HCT116 (cell line): ENCODE data around the gene KRT37. TPM values are rescaled to one million over a fixed set of nuclear protein-coding genes. Genes with fewer than 3 reads are reported as not detected.

Experiments used
- ATAC-seq: fragments of 200-7000 bp; cut with Tn5 transposase; 2 replicates; pipeline ENCODE4 v1.9.1; 2020; ENCODE audit warnings: mild to moderate bottlenecking, moderate library complexity
- BruUV-seq: library from RNA; stranded (reverse); fragments of 400-500 nt; replicated peaks from 2 replicates; lab custom pipeline; 2021; lab: Mats Ljungman, UMichigan
- CTCF ChIA-PET: fragments of 300-600 bp; sonication (Branson Sonifier 250); formaldehyde crosslinking; loops from one replicate; lab custom pipeline; 2021; ENCODE audit warnings: antibody characterized with exemption; lab: Charles Lee
- POLR2A ChIA-PET: fragments of 300-600, 350-600 bp; sonication (Branson Sonifier 250); formaldehyde crosslinking; loops from one replicate; lab custom pipeline; 2021; ENCODE audit warnings: antibody characterized with exemption; lab: Charles Lee
- RAD21 ChIA-PET, 2 experiments: fragments of 300-600 bp; sonication (Branson Sonifier 250); formaldehyde crosslinking; loops; one replicate each; lab custom pipeline; 2023; ENCODE audit warnings: low total read pairs in 2 of 2; ENCODE audit not compliant: uncharacterized antibody in 2 of 2, unreplicated experiment in 2 of 2, low non-redundant PET in 1 of 2; lab: Charles Lee
- DNase-seq: peaks from one replicate; pipeline ENCODE4 v3.0.0-alpha.2; 2010; ENCODE audit warnings: low read depth, low spot score
- H2AFZ ChIP-seq: fragments of 200-600 bp; shearing (Covaris generic), sonication (generic); 2 replicates; pipeline ENCODE4 v1.6.1; 2017; ENCODE audit warnings: low read depth, mixed run types, mixed read lengths, antibody characterized with exemption, low read length; ENCODE audit not compliant: poor library complexity, severe bottlenecking
- H3K27ac ChIP-seq: 2 replicates; pipeline ENCODE4 v1.5.1; 2012; ENCODE audit warnings: low read depth, low read length
- H3K27me3 ChIP-seq: fragments of 200-600 bp; sonication (generic); 2 replicates; pipeline ENCODE4 v1.6.1; 2016; ENCODE audit warnings: mixed run types, low read length, mixed read lengths; ENCODE audit not compliant: insufficient read depth
- H3K36me3 ChIP-seq, 2 experiments: fragments of 200-500 bp in 1 of 2; fragments of 200-600 bp in 1 of 2; sonication (Bioruptor generic) in 1 of 2; sonication (generic) in 1 of 2; 2 replicates each; pipeline versions ENCODE4 v1.5.1 to v1.6.1; 2014 to 2016; ENCODE audit warnings: low read length in 2 of 2, inconsistent platforms in 1 of 2, mixed read lengths in 1 of 2, mixed run types in 1 of 2; ENCODE audit not compliant: insufficient read depth in 2 of 2, control insufficient read depth in 1 of 2
- H3K4me1 ChIP-seq, 2 experiments: fragments of 200-600 bp in 1 of 2; sonication (generic) in 1 of 2; 2 replicates each; pipeline versions ENCODE4 v1.5.1 to v1.6.1; 2012 to 2017; ENCODE audit warnings: low read length in 2 of 2, inconsistent platforms in 1 of 2, mild to moderate bottlenecking in 1 of 2, mixed read lengths in 1 of 2, mixed run types in 1 of 2, moderate library complexity in 1 of 2; ENCODE audit not compliant: insufficient read depth in 2 of 2, control insufficient read depth in 1 of 2
- H3K4me2 ChIP-seq: fragments of 200-600 bp; sonication (generic); 2 replicates; pipeline ENCODE4 v1.6.1; 2017; ENCODE audit warnings: mixed run types, low read length, mixed read lengths
- H3K4me3 ChIP-seq, 2 experiments: fragments of 200-600 bp in 1 of 2; sonication (generic) in 1 of 2; replicated peaks in 1 of 2; 2 replicates each; pipeline ENCODE4 v1.5.1; 2011 to 2016; ENCODE audit warnings: low read length in 2 of 2, control low read depth in 1 of 2, low read depth in 1 of 2, mild to moderate bottlenecking in 1 of 2, mixed read lengths in 1 of 2, mixed run types in 1 of 2
- H3K79me2 ChIP-seq: fragments of 200-600 bp; sonication (generic); 2 replicates; pipeline ENCODE4 v1.6.1; 2017; ENCODE audit warnings: mild to moderate bottlenecking, mixed run types, low read length, moderate library complexity, mixed read lengths; ENCODE audit not compliant: insufficient read depth
- H3K9ac ChIP-seq: fragments of 200-600 bp; sonication (generic); 2 replicates; pipeline ENCODE4 v1.6.1; 2016; ENCODE audit warnings: low read length, mixed read lengths
- H3K9me2 ChIP-seq: fragments of 200-600 bp; sonication (generic), shearing (Covaris generic); 2 replicates; pipeline ENCODE4 v1.6.1; 2017; ENCODE audit warnings: mixed run types, mild to moderate bottlenecking, moderate library complexity; ENCODE audit not compliant: insufficient read depth
- H3K9me3 ChIP-seq, 2 experiments: fragments of 200-500 bp in 1 of 2; fragments of 200-600 bp in 1 of 2; sonication (Bioruptor generic) in 1 of 2; sonication (generic) in 1 of 2; 2 replicates each; pipeline ENCODE4 v1.6.1; 2014 to 2017; ENCODE audit warnings: low read length in 2 of 2, mixed read lengths in 2 of 2, inconsistent platforms in 1 of 2, low read depth in 1 of 2, mild to moderate bottlenecking in 1 of 2, mixed run types in 1 of 2, moderate library complexity in 1 of 2; ENCODE audit not compliant: control insufficient read depth in 1 of 2, insufficient read depth in 1 of 2
- H4K20me1 ChIP-seq: fragments of 200-600 bp; sonication (generic), shearing (Covaris generic); 2 replicates; pipeline ENCODE4 v1.6.1; 2017; ENCODE audit warnings: mixed run types, mild to moderate bottlenecking, moderate library complexity; ENCODE audit not compliant: insufficient read depth
- CEBPB ChIP-seq: IDR thresholded peaks from 2 replicates; pipeline ENCODE4 v1.6.1; 2012; ENCODE audit warnings: low read depth
- POLR2A ChIP-seq: IDR thresholded peaks from 2 replicates; pipeline ENCODE4 v1.7.0; 2011; ENCODE audit warnings: borderline replicate concordance; ENCODE audit not compliant: insufficient read depth, insufficient read length; ENCODE audit errors: extremely low read depth
- ZBTB33 ChIP-seq: IDR thresholded peaks from 2 replicates; pipeline ENCODE4 v1.6.1; 2011; ENCODE audit warnings: mild to moderate bottlenecking, low read length, moderate library complexity; ENCODE audit not compliant: insufficient replicate concordance; ENCODE audit errors: extremely low read depth
- intact Hi-C: fragments of 100-400 bp; cut with micrococcal nuclease; formaldehyde crosslinking; loops from 2 replicates; pipeline ENCODE4 v1.10.0; 2022
- total RNA-seq: library from RNA; stranded (reverse); gene quantifications from one replicate; pipeline ENCODE4 v1.2.1, GENCODE V29; 2021; ENCODE audit not compliant: unreplicated experiment
- TF ChIP-seq, protein P1 (sequence below): IDR thresholded peaks from 2 replicates; pipeline ENCODE4 v1.6.1; 2012

The KRT37 gene
- total RNA-seq, 1 experiment from 2014 or later = not detected

- Histone ChIP-seq H3K4me1 (peaks cover 15 to 31% of the 10 kb centered on the region in 2 experiments), H3K9ac (no peak overlapping the region), H3K36me3 (no peaks in the 10 kb centered on the region), H3K4me3 (no peak overlapping the region), H4K20me1 (no peaks in the 10 kb centered on the region), H3K4me2 (no peak overlapping the region), H3K9me3 (no peaks in the 10 kb centered on the region), H3K79me2 (no peaks in the 10 kb centered on the region), H3K27ac (no peak overlapping the region), H2AFZ (no peak overlapping the region), H3K9me2 (no peaks in the 10 kb centered on the region), H3K27me3 (no peaks in the 10 kb centered on the region)
- TF ChIP-seq ZBTB33 (no peak), POLR2A (no peak)
- intact Hi-C loops = loop anchor here (10.0 kb wide), 1 partner anchor 81 kb away; no protein-coding TSS in a partner anchor
- BruUV-seq = no TSS peak
- CTCF ChIA-PET = no interaction called here
- no peak for DNase-seq
- no peak for ATAC-seq
- POLR2A ChIA-PET = interaction anchor here (0.9 kb wide), 1 partner anchor 9 kb away, joined by 3 read pairs; no protein-coding TSS in a partner anchor
- RAD21 ChIA-PET = no interaction called here
These were observed 10.9 kb downstream of the KRT37 start for GRCh38 chr17:41413353-41413957.

DNA sequence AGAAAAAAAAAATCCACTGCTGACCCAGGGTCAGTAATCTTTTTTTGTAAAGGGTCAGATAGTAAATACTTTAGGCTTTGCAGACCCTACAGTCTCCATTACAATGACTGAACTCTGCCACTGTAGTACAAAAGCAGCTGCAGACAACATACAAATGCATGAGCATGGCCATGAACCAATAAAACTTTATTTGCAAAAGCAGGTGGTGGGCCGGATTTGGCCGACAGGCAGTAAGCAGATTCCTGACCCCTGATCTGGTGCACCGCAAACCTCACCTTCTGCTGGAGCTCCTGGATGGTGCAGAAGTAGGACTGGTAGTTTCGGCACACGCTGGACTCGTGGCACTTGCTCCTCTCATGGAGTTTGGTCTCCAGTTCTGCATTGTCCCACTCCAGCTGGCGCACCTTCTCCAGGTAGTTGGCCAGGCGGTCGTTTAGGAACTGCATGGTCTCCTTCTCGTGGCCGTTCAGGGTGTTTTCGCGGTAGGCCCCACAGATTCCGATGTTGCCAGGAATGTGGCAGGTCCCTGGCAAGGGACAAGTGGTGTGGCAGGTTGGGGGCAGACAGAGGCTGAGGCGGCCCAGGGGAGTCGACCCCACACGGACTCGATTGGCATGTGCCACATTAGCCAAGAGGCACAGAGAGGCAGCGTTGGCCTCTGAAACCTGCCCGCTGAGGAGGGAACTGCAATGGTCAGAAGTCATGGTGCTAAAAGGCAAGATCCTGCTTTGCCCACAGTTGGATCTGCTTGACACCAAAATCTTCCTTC lies 13.1 kb downstream of the KRT37 start:
- H3K4me3 ChIP-seq = no peak overlapping the region
- intact Hi-C loops = loop anchor here (10.0 kb wide), 1 partner anchor 84 kb away; no protein-coding TSS in a partner anchor
- H3K9me3 ChIP-seq = no peaks in the 10 kb centered on the region
- ChIA-PET CTCF (no interaction called here), POLR2A (interaction anchor here (0.7 kb wide), 1 partner anchor 929 kb away, joined by 3 read pairs; no protein-coding TSS in a partner anchor)
- H3K9me2 ChIP-seq = no peaks in the 10 kb centered on the region
- H3K4me1 ChIP-seq = peaks cover 10 to 20% of the 10 kb centered on the region in 2 experiments
- H3K27ac ChIP-seq = no peak overlapping the region
- BruUV-seq = no TSS peak
- no peak overlapping the region for H3K4me2 ChIP-seq
- no peaks in the 10 kb centered on the region for H3K36me3 ChIP-seq
- no peaks in the 10 kb centered on the region for H3K27me3 ChIP-seq
- no peak overlapping the region for H3K9ac ChIP-seq
- no peaks in the 10 kb centered on the region for H3K79me2 ChIP-seq
- no peak overlapping the region for H2AFZ ChIP-seq
- H4K20me1 ChIP-seq = no peaks in the 10 kb centered on the region
- DNase-seq (no peak), ATAC-seq (no peak)
- TF ChIP-seq, protein P1, sequence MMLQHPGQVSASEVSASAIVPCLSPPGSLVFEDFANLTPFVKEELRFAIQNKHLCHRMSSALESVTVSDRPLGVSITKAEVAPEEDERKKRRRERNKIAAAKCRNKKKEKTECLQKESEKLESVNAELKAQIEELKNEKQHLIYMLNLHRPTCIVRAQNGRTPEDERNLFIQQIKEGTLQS = no peak
- no peak for TF ChIP-seq CEBPB
- TF ChIP-seq, all 23 proteins: peak for 0
- RAD21 ChIA-PET = no interaction called here
